ENCODE measurements around the gene COPS8. TPM values are rescaled to one million over a fixed set of nuclear protein-coding genes. Genes with fewer than 3 reads are reported as not detected.

COPS8 gene
- polyA plus RNA-seq, 3 donors, result 20.5 to 39.2 (median 36.4) TPM

DNA sequence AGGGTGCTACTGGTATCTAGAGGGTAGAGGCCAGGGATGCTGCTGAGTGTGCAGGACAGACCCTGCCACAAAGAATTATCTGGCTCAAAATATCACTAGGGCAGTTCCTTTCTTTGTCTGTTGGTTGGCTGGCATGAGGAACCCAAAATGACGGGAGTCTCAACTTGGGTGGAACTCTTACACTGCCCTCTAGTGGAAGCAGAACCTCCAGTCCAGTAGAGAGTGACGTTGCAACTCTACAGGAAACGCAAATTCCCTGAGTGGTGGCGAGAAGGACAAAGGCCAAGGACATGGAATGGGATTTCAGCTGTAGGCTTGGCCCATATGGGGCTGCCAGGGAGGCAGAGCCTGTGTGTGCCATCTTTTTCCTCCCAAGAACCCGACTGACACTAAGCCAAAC lies 47.1 kb downstream of the COPS8 start:
- H2AFZ ChIP-seq (ENCODE audit: insufficient read depth, low read depth, low read length, poor library complexity, severe bottlenecking), result no peak overlapping the region
- no peak overlapping the region for H3K27ac ChIP-seq (ENCODE audit: low read depth in 1 of 2, low read length in 2 of 2)
- no peak for DNase-seq
- peaks cover 0 to 3% (median 2%) of the 10 kb centered on the region in 3 donors for H3K27me3 Mint-ChIP-seq (ENCODE audit: low read depth in 3 of 3)
- H3K9ac ChIP-seq (ENCODE audit: insufficient read depth, low read length, poor library complexity, severe bottlenecking), result no peak overlapping the region
- no peaks in the 10 kb centered on the region for H3K4me1 Mint-ChIP-seq
- H3K27me3 ChIP-seq (ENCODE audit: control insufficient read depth in 2 of 2, insufficient read depth in 2 of 2, low read length in 2 of 2), result no peaks in the 10 kb centered on the region
- no peaks in the 10 kb centered on the region for H4K20me1 ChIP-seq (ENCODE audit: insufficient read depth, low read length)
- no peaks in the 10 kb centered on the region for H3K36me3 ChIP-seq (replicated peaks in 1 of 2; ENCODE audit: control insufficient read depth in 1 of 2, insufficient read depth in 2 of 2, low read length in 2 of 2)
- peaks cover 0 to 5% (median 0%) of the 10 kb centered on the region in 7 donors for H3K9me3 Mint-ChIP-seq
- WGBS (ENCODE audit: insufficient coverage), result 70% methylated on average over 4 of the region's 5 CpGs
- no peaks in the 10 kb centered on the region for H3K36me3 Mint-ChIP-seq
- H3K4me3 Mint-ChIP-seq, result no peak overlapping the region
- no peak overlapping the region for H3K4me2 ChIP-seq (replicated peaks; ENCODE audit: extremely low read depth, low read length, poor library complexity, severe bottlenecking)
- H3K4me1 ChIP-seq (ENCODE audit: control insufficient read depth in 1 of 2, insufficient read depth in 2 of 2, low read length in 2 of 2), result no peaks in the 10 kb centered on the region
- intact Hi-C loops (cut with micrococcal nuclease), result no loop called here
- peaks cover 9 to 27% of the 10 kb centered on the region in 2 donors for H3K9me3 ChIP-seq (replicated peaks in 1 of 2; ENCODE audit: control insufficient read depth in 1 of 2, insufficient read depth in 1 of 2, low read length in 2 of 2)
- TF ChIP-seq, protein P1, sequence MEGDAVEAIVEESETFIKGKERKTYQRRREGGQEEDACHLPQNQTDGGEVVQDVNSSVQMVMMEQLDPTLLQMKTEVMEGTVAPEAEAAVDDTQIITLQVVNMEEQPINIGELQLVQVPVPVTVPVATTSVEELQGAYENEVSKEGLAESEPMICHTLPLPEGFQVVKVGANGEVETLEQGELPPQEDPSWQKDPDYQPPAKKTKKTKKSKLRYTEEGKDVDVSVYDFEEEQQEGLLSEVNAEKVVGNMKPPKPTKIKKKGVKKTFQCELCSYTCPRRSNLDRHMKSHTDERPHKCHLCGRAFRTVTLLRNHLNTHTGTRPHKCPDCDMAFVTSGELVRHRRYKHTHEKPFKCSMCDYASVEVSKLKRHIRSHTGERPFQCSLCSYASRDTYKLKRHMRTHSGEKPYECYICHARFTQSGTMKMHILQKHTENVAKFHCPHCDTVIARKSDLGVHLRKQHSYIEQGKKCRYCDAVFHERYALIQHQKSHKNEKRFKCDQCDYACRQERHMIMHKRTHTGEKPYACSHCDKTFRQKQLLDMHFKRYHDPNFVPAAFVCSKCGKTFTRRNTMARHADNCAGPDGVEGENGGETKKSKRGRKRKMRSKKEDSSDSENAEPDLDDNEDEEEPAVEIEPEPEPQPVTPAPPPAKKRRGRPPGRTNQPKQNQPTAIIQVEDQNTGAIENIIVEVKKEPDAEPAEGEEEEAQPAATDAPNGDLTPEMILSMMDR (IDR thresholded peaks at IDR 0.05), result peak; percentile 48
- H3K27ac Mint-ChIP-seq, result no peak overlapping the region
- H3K79me2 ChIP-seq (ENCODE audit: insufficient read depth, low read length), result no peaks in the 10 kb centered on the region
- no peak overlapping the region for H3K4me3 ChIP-seq (replicated peaks in 1 of 3; ENCODE audit: low read depth in 2 of 3, low read length in 3 of 3)

DNA sequence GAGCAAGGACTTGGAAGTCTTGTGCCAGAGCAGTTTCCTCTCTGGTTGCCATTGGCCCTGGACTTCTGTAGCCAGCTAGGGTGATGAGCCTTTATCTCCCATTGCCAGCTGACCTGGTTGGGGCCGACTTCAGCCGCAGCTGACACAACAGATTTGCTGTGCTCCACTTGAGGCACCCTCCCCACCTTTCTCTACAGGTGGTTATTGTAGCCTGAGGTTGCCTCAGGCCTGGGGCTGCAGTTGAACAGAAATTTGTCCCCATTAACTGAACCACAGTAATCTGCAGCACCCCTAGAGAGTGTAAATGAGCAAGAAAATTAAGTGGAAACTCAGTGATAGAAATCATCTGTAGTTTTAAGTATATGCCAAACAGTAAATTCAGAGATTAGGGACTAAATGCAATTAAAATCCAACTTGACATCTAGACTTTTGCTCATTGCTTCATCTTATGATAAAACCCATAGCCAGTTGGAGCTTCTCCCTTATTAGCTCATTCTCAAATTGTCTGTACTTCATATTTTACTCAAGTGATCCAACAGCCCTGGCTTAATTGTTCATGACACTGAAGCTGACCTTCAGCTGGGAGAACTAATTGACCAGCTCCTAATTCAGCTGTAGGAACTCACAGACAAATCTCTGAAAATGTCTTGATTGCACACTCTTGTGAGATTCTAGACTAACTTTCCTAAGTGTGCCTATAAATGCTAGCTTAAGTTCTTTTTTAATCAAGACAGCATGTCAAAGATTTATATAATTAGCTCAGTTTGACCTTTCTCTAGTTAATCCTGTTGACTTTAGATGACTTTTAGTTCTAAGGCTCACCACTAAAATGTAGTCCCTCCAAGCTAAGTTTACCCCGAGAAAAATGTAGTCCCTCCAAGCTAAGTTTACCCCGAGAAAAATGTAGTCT lies 48.9 kb downstream of the COPS8 start:
- Histone ChIP-seq H2AFZ (ENCODE audit: insufficient read depth, low read depth, low read length, poor library complexity, severe bottlenecking) (no peak overlapping the region), H3K36me3 (replicated peaks in 1 of 2; ENCODE audit: control insufficient read depth in 1 of 2, insufficient read depth in 2 of 2, low read length in 2 of 2) (no peaks in the 10 kb centered on the region), H3K27ac (ENCODE audit: low read depth in 1 of 2, low read length in 2 of 2) (no peak overlapping the region), H3K27me3 (ENCODE audit: control insufficient read depth in 2 of 2, insufficient read depth in 2 of 2, low read length in 2 of 2) (no peaks in the 10 kb centered on the region), H3K4me3 (replicated peaks in 1 of 3; ENCODE audit: low read depth in 2 of 3, low read length in 3 of 3) (no peak overlapping the region), H3K4me1 (ENCODE audit: control insufficient read depth in 1 of 2, insufficient read depth in 2 of 2, low read length in 2 of 2) (no peaks in the 10 kb centered on the region), H3K4me2 (replicated peaks; ENCODE audit: extremely low read depth, low read length, poor library complexity, severe bottlenecking) (no peak overlapping the region), H3K9ac (ENCODE audit: insufficient read depth, low read length, poor library complexity, severe bottlenecking) (no peak overlapping the region), H4K20me1 (ENCODE audit: insufficient read depth, low read length) (no peaks in the 10 kb centered on the region), H3K9me3 (replicated peaks in 1 of 2; ENCODE audit: control insufficient read depth in 1 of 2, insufficient read depth in 1 of 2, low read length in 2 of 2) (peaks cover 5 to 14% of the 10 kb centered on the region in 2 donors), H3K79me2 (ENCODE audit: insufficient read depth, low read length) (no peaks in the 10 kb centered on the region)
- no CpG with 5 or more reads among the region's 4 CpGs for WGBS (ENCODE audit: insufficient coverage)
- Mint-ChIP-seq H3K4me3 (no peak overlapping the region), H3K27me3 (ENCODE audit: low read depth in 3 of 3) (peaks cover 0 to 3% (median 3%) of the 10 kb centered on the region in 3 donors), H3K4me1 (no peaks in the 10 kb centered on the region), H3K36me3 (no peaks in the 10 kb centered on the region), H3K9me3 (peaks cover 0 to 5% (median 2%) of the 10 kb centered on the region in 7 donors), H3K27ac (no peak overlapping the region)
- intact Hi-C loops (cut with micrococcal nuclease), result no loop called here
- no peak for DNase-seq
- TF ChIP-seq, protein P1 (IDR thresholded peaks at IDR 0.05), result no peak
